Dermis blood vessel endothelial cell (primary cell): ENCODE measurements around the gene CYTH2. TPM values are rescaled to one million over a fixed set of nuclear protein-coding genes. Genes with fewer than 3 reads are reported as not detected.

Experiments used
- DNase-seq: peaks from one replicate; pipeline ENCODE4 v3.0.0; 2010
- total RNA-seq: library from RNA; depleted of rRNA; stranded (reverse); fragments of >200 nt; gene quantifications from 2 replicates; pipeline ENCODE4 v1.2.3, GENCODE V29; 2014

The CYTH2 gene
- 63.1 and 89.0 TPM in 2 replicates for total RNA-seq

GRCh38 chr19:48469289-48469881 lies at the start of gene CYTH2:
TSS of gene CYTH2 (plus strand) at chr19:48469369. CDS start at chr19:48469508, 139 bp downstream.
- DNase-seq, result peak; percentile 91

GRCh38 chr19:48421548-48421947 lies 47.6 kb upstream of the CYTH2 start:
- DNase-seq, result no peak

- peak; percentile 74 for DNase-seq
These were observed 44.4 kb upstream of the CYTH2 start for GRCh38 chr19:48424694-48425219.

GRCh38 chr19:48428670-48429069 lies 40.5 kb upstream of the CYTH2 start:
- no peak for DNase-seq

GRCh38 chr19:48433337-48433736 lies 35.8 kb upstream of the CYTH2 start:
- DNase-seq, result no peak

GRCh38 chr19:48436586-48436985 lies 32.6 kb upstream of the CYTH2 start:
- no peak for DNase-seq

- no peak for DNase-seq
These were observed 27.7 kb upstream of the CYTH2 start for GRCh38 chr19:48441360-48442050.

- DNase-seq, result no peak
These were observed 26.8 kb upstream of the CYTH2 start for GRCh38 chr19:48442116-48443035.

GRCh38 chr19:48443256-48443655 lies 25.9 kb upstream of the CYTH2 start:
- DNase-seq, result peak; percentile 40

GRCh38 chr19:48443731-48444128 lies 25.4 kb upstream of the CYTH2 start:
- DNase-seq, result no peak

GRCh38 chr19:48444129-48444935 lies 24.8 kb upstream of the CYTH2 start:
- DNase-seq, result no peak

GRCh38 chr19:48444936-48445200 lies 24.3 kb upstream of the CYTH2 start:
- peak; percentile 15 for DNase-seq

- DNase-seq, result peak; percentile 93
These were observed 23.9 kb upstream of the CYTH2 start for GRCh38 chr19:48445256-48445605.

- peak; percentile 98 for DNase-seq
These were observed 23.3 kb upstream of the CYTH2 start, which contains the start of gene GRWD1 for GRCh38 chr19:48445606-48446481. TSS of gene GRWD1 (plus strand) at chr19:48445983. CDS start at chr19:48446006, 23 bp downstream.

- DNase-seq, result no peak
These were observed 22.6 kb upstream of the CYTH2 start for GRCh38 chr19:48446579-48446978.

- no peak for DNase-seq
These were observed 20.6 kb upstream of the CYTH2 start for GRCh38 chr19:48448563-48448962.

GRCh38 chr19:48450441-48450840 lies 18.7 kb upstream of the CYTH2 start:
- DNase-seq, result no peak

GRCh38 chr19:48450863-48451262 lies 18.3 kb upstream of the CYTH2 start:
- no peak for DNase-seq

GRCh38 chr19:48451624-48452023 lies 17.5 kb upstream of the CYTH2 start:
- DNase-seq, result no peak

GRCh38 chr19:48452289-48453190 lies 16.6 kb upstream of the CYTH2 start:
- DNase-seq, result no peak
